H1 (cell line): Measurements from ENCODE around the gene SPAM1. TPM values are rescaled to one million over a fixed set of nuclear protein-coding genes. Genes with fewer than 3 reads are reported as not detected.

ENCODE experiments used
- CTCF ChIA-PET: fragments of 300-600 bp; sonication (Branson Sonifier 250); formaldehyde crosslinking; loops from one replicate; lab custom pipeline; 2021; ENCODE audit not compliant: partially characterized antibody; lab: Charles Lee
- POLR2A ChIA-PET: fragments of 300-600 bp; sonication (Branson Sonifier 250); formaldehyde crosslinking; loops from one replicate; lab custom pipeline; 2021; ENCODE audit warnings: inconsistent platforms; ENCODE audit not compliant: partially characterized antibody; lab: Charles Lee
- DNase-seq, 2 experiments: peaks; one replicate each; pipeline versions ENCODE4 v3.0.0 to v3.0.0-alpha.2; 2010 to 2022; ENCODE audit warnings: low spot score in 2 of 2, low read depth in 1 of 2, mixed read lengths in 1 of 2
- FAIRE-seq: peaks from 2 replicates; lab custom pipeline; 2011; peaks lifted over from hg19 to GRCh38; lab: Jason Lieb, UNC
- H2AFZ ChIP-seq: 2 replicates; pipeline ENCODE4 v1.8.1; 2012; ENCODE audit warnings: low read length, inconsistent platforms
- H2AK5ac ChIP-seq: 2 replicates; pipeline ENCODE4 v1.6.1; 2013; ENCODE audit warnings: low read depth, low read length
- H2BK120ac ChIP-seq: replicated peaks from 2 replicates; pipeline ENCODE3; 2013; ENCODE audit warnings: low read depth, low read length, inconsistent platforms
- H2BK12ac ChIP-seq: 2 replicates; pipeline ENCODE4 v1.6.1; 2013; ENCODE audit warnings: low read depth, low read length
- H2BK15ac ChIP-seq: 2 replicates; pipeline ENCODE4 v1.6.1; 2013; ENCODE audit warnings: low read length
- H2BK20ac ChIP-seq: 2 replicates; pipeline ENCODE4 v1.6.1; 2013; ENCODE audit warnings: low read length
- H2BK5ac ChIP-seq: 2 replicates; pipeline ENCODE4 v1.6.1; 2013; ENCODE audit warnings: low read depth, low read length
- H3K14ac ChIP-seq: 2 replicates; pipeline ENCODE4 v1.6.1; 2013; ENCODE audit warnings: inconsistent platforms; ENCODE audit not compliant: insufficient read length
- H3K18ac ChIP-seq: 2 replicates; pipeline ENCODE4 v1.6.1; 2013; ENCODE audit warnings: low read length; ENCODE audit errors: extremely low read depth
- H3K23ac ChIP-seq: 2 replicates; pipeline ENCODE4 v1.6.1; 2013; ENCODE audit warnings: inconsistent platforms; ENCODE audit not compliant: insufficient read length
- H3K23me2 ChIP-seq: 2 replicates; pipeline ENCODE4 v1.6.1; 2013; ENCODE audit warnings: low read depth, low read length
- H3K27ac ChIP-seq: 2 replicates; pipeline ENCODE4 v1.6.1; 2011; ENCODE audit warnings: low read depth, low read length, inconsistent platforms
- H3K27me3 ChIP-seq, 4 experiments: replicated peaks in 1 of 4; 1 replicate in 1 of 4; 2 replicates in 3 of 4; pipeline versions ENCODE4 v1.6.1 to v1.8.1; 2011 to 2013; ENCODE audit warnings: low read length in 3 of 4, mild to moderate bottlenecking in 3 of 4, inconsistent platforms in 2 of 4, mixed read lengths in 2 of 4, moderate library complexity in 1 of 4; ENCODE audit not compliant: control insufficient read depth in 3 of 4, insufficient read depth in 3 of 4; ENCODE audit errors: extremely low read depth in 1 of 4
- H3K36me3 ChIP-seq, 4 experiments: 2 replicates each; pipeline versions ENCODE4 v1.6.1 to v1.8.1; 2011 to 2013; ENCODE audit warnings: mild to moderate bottlenecking in 4 of 4, low read length in 3 of 4, moderate library complexity in 2 of 4, control low read depth in 1 of 4, inconsistent platforms in 1 of 4; ENCODE audit not compliant: insufficient read depth in 4 of 4, control insufficient read depth in 2 of 4
- H3K4ac ChIP-seq: replicated peaks from 2 replicates; pipeline ENCODE3; 2013; ENCODE audit warnings: low read length, low read depth, mixed read lengths, inconsistent platforms; ENCODE audit not compliant: insufficient read length
- H3K4me1 ChIP-seq, 4 experiments: replicated peaks in 1 of 4; 1 replicate in 1 of 4; 2 replicates in 3 of 4; pipeline versions ENCODE4 v1.6.1 to v1.8.1; 2011 to 2013; ENCODE audit warnings: low read length in 3 of 4, inconsistent platforms in 2 of 4, mixed read lengths in 1 of 4; ENCODE audit not compliant: insufficient read depth in 4 of 4, control insufficient read depth in 3 of 4
- H3K4me2 ChIP-seq, 2 experiments: 2 replicates each; pipeline versions ENCODE4 v1.6.1 to v1.8.1; 2011 to 2013; ENCODE audit warnings: low read depth in 2 of 2, low read length in 2 of 2, control low read depth in 1 of 2, inconsistent platforms in 1 of 2, mild to moderate bottlenecking in 1 of 2; ENCODE audit not compliant: insufficient read depth in 1 of 2
- H3K4me3 ChIP-seq, 4 experiments: fragments of 200-600, 300-600 bp in 1 of 4; sonication (generic), shearing (Covaris generic), sonication (Bioruptor Twin) in 1 of 4; 2 replicates each; pipeline versions ENCODE4 v1.5.1 to v1.8.1; 2011 to 2016; ENCODE audit warnings: low read length in 4 of 4, low read depth in 3 of 4, control low read depth in 2 of 4, inconsistent platforms in 2 of 4, mild to moderate bottlenecking in 2 of 4, mixed read lengths in 1 of 4, moderate library complexity in 1 of 4; ENCODE audit not compliant: insufficient read depth in 2 of 4; ENCODE audit errors: extremely low read depth in 1 of 4
- H3K56ac ChIP-seq: replicated peaks from 2 replicates; pipeline ENCODE3; 2013; ENCODE audit warnings: low read depth, mild to moderate bottlenecking, mixed read lengths, low read length, inconsistent platforms; ENCODE audit not compliant: insufficient read length
- H3K79me1 ChIP-seq: 2 replicates; pipeline ENCODE4 v1.6.1; 2013; ENCODE audit warnings: low read depth, low read length, control low read depth
- H3K79me2 ChIP-seq, 2 experiments: 2 replicates each; pipeline versions ENCODE4 v1.6.1 to v1.8.1; 2012 to 2013; ENCODE audit warnings: low read length in 2 of 2, mild to moderate bottlenecking in 2 of 2, inconsistent platforms in 1 of 2; ENCODE audit not compliant: insufficient read depth in 2 of 2, control insufficient read depth in 1 of 2
- H3K9ac ChIP-seq, 4 experiments: replicated peaks in 1 of 4; 1 replicate in 1 of 4; 2 replicates in 3 of 4; pipeline versions ENCODE4 v1.6.1 to v1.8.1; 2011 to 2013; ENCODE audit warnings: low read depth in 3 of 4, low read length in 3 of 4, control low read depth in 2 of 4, mild to moderate bottlenecking in 2 of 4, moderate library complexity in 2 of 4, inconsistent platforms in 1 of 4; ENCODE audit errors: extremely low read depth in 1 of 4
- H3K9me3 ChIP-seq, 2 experiments: 2 replicates each; pipeline versions ENCODE4 v1.6.1 to v1.8.1; 2012 to 2013; ENCODE audit warnings: mild to moderate bottlenecking in 2 of 2, moderate library complexity in 2 of 2, control low read depth in 1 of 2, inconsistent platforms in 1 of 2, low read depth in 1 of 2, low read length in 1 of 2, mixed read lengths in 1 of 2; ENCODE audit not compliant: insufficient read depth in 2 of 2
- H4K20me1 ChIP-seq, 2 experiments: replicated peaks in 1 of 2; 2 replicates each; pipeline versions ENCODE3 to v1.8.1; 2011 to 2013; ENCODE audit warnings: inconsistent platforms in 2 of 2, low read length in 2 of 2, mild to moderate bottlenecking in 1 of 2; ENCODE audit not compliant: insufficient read depth in 2 of 2, control insufficient read depth in 1 of 2
- H4K5ac ChIP-seq: 2 replicates; pipeline ENCODE4 v1.6.1; 2013; ENCODE audit warnings: low read length, low read depth, mixed read lengths, inconsistent platforms; ENCODE audit not compliant: insufficient read length
- H4K8ac ChIP-seq: 2 replicates; pipeline ENCODE4 v1.8.0; 2013; ENCODE audit warnings: mild to moderate bottlenecking, moderate library complexity, low read length, inconsistent platforms; ENCODE audit not compliant: insufficient read depth; ENCODE audit errors: extremely low read depth
- H4K91ac ChIP-seq: replicated peaks from 2 replicates; pipeline ENCODE3; 2013; ENCODE audit warnings: low read length, mixed read lengths, inconsistent platforms; ENCODE audit not compliant: insufficient read length
- ATF2 ChIP-seq: IDR thresholded peaks from 2 replicates; pipeline ENCODE4 v1.6.1; 2012; ENCODE audit warnings: low read length, inconsistent platforms
- CHD1 ChIP-seq: IDR thresholded peaks from 2 replicates; pipeline ENCODE4 v1.6.1; 2012; ENCODE audit warnings: low read depth, low read length, improper control_type of control experiment
- CHD2 ChIP-seq: IDR thresholded peaks from 2 replicates; pipeline ENCODE4 v1.6.1; 2012; ENCODE audit warnings: low read length, improper control_type of control experiment
- FOSL1 ChIP-seq: IDR thresholded peaks from 2 replicates; pipeline ENCODE4 v1.6.1; 2011; ENCODE audit warnings: mild to moderate bottlenecking, low read depth, low read length, moderate library complexity; ENCODE audit not compliant: insufficient read depth
- GABPA ChIP-seq: IDR thresholded peaks from 2 replicates; pipeline ENCODE4 v1.6.1; 2011; ENCODE audit warnings: mild to moderate bottlenecking, low read length, moderate library complexity, borderline replicate concordance; ENCODE audit not compliant: insufficient read depth
- GTF2F1 ChIP-seq: IDR thresholded peaks from 2 replicates; pipeline ENCODE4 v1.6.1; 2012; ENCODE audit warnings: low read depth, low read length, improper control_type of control experiment, borderline replicate concordance
- JUN ChIP-seq: IDR thresholded peaks from 2 replicates; pipeline ENCODE4 v1.6.1; 2011; ENCODE audit warnings: low read depth, mild to moderate bottlenecking, improper control_type of control experiment, low read length
- MAFK ChIP-seq: IDR thresholded peaks from 2 replicates; pipeline ENCODE4 v1.6.1; 2012; ENCODE audit warnings: low read depth, mild to moderate bottlenecking, improper control_type of control experiment, low read length
- NANOG ChIP-seq: IDR thresholded peaks from 2 replicates; pipeline ENCODE4 v1.6.1; 2011; ENCODE audit warnings: low read length, low read depth, mild to moderate bottlenecking, inconsistent platforms; ENCODE audit not compliant: insufficient read depth, poor library complexity, severe bottlenecking
- TAF7 ChIP-seq: optimal IDR thresholded peaks from 2 replicates; pipeline ENCODE3; 2011; ENCODE audit warnings: low read depth, mild to moderate bottlenecking, inconsistent platforms, low read length, moderate library complexity, borderline replicate concordance
- TBP ChIP-seq: IDR thresholded peaks from 2 replicates; pipeline ENCODE4 v1.6.1; 2011; ENCODE audit warnings: low read depth, low read length, improper control_type of control experiment
- ZNF274 ChIP-seq: IDR thresholded peaks from 2 replicates; pipeline ENCODE4 v1.7.0; 2012; ENCODE audit warnings: low read length, borderline replicate concordance; ENCODE audit errors: extremely low read depth
- WGBS, 2 experiments: shearing (Covaris generic) in 1 of 2; methylation state at CpG; one replicate each; pipeline versions ENCODE4 v1.1.6 to v1.1.7; 2013 to 2015; ENCODE audit warnings: low lambda C conversion rate in 2 of 2, mixed read lengths in 2 of 2, inconsistent platforms in 1 of 2, low coverage in 1 of 2, missing lambda C conversion rate in 1 of 2; ENCODE audit not compliant: insufficient replicate concordance in 2 of 2, insufficient coverage in 1 of 2, insufficient read length in 1 of 2; ENCODE audit errors: extremely low coverage in 1 of 2, missing lambda C conversion rate in 1 of 2; 5-methylcytosine and 5-hydroxymethylcytosine counted together
- polyA plus RNA-seq, 7 experiments: library from polyadenylated mRNA; depleted of rRNA in 3 of 7; stranded (reverse) in 5 of 7; unstranded in 2 of 7; fragments of >200 nt in 5 of 7; fragments of 200-250 nt in 2 of 7; gene quantifications; 1 replicate in 5 of 7; 2 replicates in 1 of 7; 4 replicates in 1 of 7; pipeline versions ENCODE4 v1.2.1 to v1.2.3, GENCODE V29; 2011 to 2013; ENCODE audit warnings: missing spikeins in 2 of 7, mixed read lengths in 2 of 7
- total RNA-seq: library from RNA; stranded (reverse); fragmentation: NEBNext Ultra II Directional; extraction: Animal tissue kit (Norgen Biotek cat#: 25700); gene quantifications from 2 replicates; pipeline ENCODE4 v1.2.1, GENCODE V29; 2021

SPAM1 gene
- total and polyA plus RNA-seq, 2 of the 8 experiments (the other 6 are each of a cell fraction or from before 2014, with no cell fraction given): not detected

GRCh38 chr7:123936388-123936787 lies 11.3 kb downstream of the SPAM1 start:
- FAIRE-seq: no peak
- POLR2A ChIA-PET: no interaction called here
- TF ChIP-seq ZNF274: no peak
- TF ChIP-seq TAF7: no peak
- no peak for TF ChIP-seq GABPA
- TF ChIP-seq CHD1: no peak
- no peak for TF ChIP-seq CHD2
- TF ChIP-seq JUN: no peak
- no peak for TF ChIP-seq FOSL1
- TF ChIP-seq NANOG: no peak
- no peak for TF ChIP-seq TBP
- no peak for TF ChIP-seq ATF2
- no peak for TF ChIP-seq GTF2F1
- TF ChIP-seq MAFK: no peak

More at GRCh38 chr7:123936388-123936787, 11.3 kb downstream of the SPAM1 start:
- peaks cover 0 to 3% (median 2%) of the 10 kb centered on the region in 4 experiments; a peak in 1 of 7 replicates for H3K4me1 ChIP-seq
- no peaks in the 10 kb centered on the region; a peak in 1 of 8 replicates for H3K36me3 ChIP-seq
- H3K14ac ChIP-seq: no peak overlapping the region
- H4K8ac ChIP-seq: no peak overlapping the region
- no peak overlapping the region for H2AFZ ChIP-seq
- 91% methylated on average over 2 of the region's 2 CpGs; no CpG with 5 or more reads in 1 of the 2 experiments for WGBS, 2 experiments
- H3K79me2 ChIP-seq: no peaks in the 10 kb centered on the region
- H3K56ac ChIP-seq: no peak overlapping the region
- 0 out of 4 replicates have a peak, but pooled peaks cover 0 to 5% of the 10 kb centered on the region in 2 experiments for H3K9me3 ChIP-seq
- H4K91ac ChIP-seq: no peak overlapping the region
- H4K20me1 ChIP-seq: no peaks in the 10 kb centered on the region
- H2BK15ac ChIP-seq: no peak overlapping the region
- CTCF ChIA-PET: no interaction called here
- H2AK5ac ChIP-seq: no peak overlapping the region
- no peak overlapping the region for H3K18ac ChIP-seq
- no peaks in the 10 kb centered on the region for H3K79me1 ChIP-seq
- no peak overlapping the region for H3K4me3 ChIP-seq
- no peak overlapping the region for H2BK120ac ChIP-seq
- no peak overlapping the region for H3K23ac ChIP-seq
- no peak overlapping the region for H3K27ac ChIP-seq
- no peak overlapping the region for H2BK20ac ChIP-seq
- no peaks in the 10 kb centered on the region for H3K27me3 ChIP-seq
- H3K9ac ChIP-seq: no peak overlapping the region
- no peak overlapping the region for H4K5ac ChIP-seq
- no peak overlapping the region for H2BK5ac ChIP-seq
- H3K23me2 ChIP-seq: no peaks in the 10 kb centered on the region
- DNase-seq: no peak
- no peak overlapping the region for H2BK12ac ChIP-seq
- no peak overlapping the region for H3K4me2 ChIP-seq
- no peak overlapping the region for H3K4ac ChIP-seq
